ENCODE data around the gene AFAP1.

DNA sequence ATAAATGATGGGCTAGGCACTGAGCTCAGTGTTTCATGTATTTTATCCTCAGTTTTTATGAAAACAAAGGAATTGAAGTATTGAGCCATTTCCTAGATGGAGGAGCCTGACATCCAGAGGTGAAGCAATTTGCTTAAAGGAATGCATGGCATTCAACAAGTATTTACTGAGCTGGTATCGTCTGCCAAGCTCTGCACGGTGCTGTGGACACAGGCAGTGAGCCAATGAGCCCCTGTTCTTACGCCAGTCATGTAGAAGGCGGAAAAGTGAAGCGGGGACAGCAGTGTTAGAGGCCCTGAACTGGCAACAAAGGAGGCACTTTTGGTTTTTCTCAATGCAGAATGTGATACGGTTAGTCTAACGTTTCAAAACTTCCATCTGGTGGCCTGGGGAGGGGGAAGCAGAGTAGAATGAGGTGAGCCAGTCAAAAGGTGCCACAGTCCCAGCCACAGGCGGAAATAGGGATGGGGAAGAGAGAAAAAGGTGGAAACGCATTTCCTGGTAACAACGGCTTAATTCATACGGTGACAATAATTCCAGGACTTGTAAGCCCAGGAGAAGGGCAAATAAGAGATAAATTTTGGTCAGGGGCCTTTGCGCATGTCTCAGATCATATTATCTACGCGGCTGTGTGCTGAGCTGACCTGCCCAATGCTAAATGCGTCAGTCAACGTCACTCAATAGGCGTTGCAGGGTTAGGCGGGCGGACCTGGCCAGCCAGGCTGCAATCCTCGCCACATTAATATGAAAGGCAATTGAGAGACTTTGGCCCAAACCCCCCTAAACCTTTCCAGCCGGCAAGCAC is 133.9 kb downstream of the AFAP1 start:
- TF ChIP-seq, protein P1, sequence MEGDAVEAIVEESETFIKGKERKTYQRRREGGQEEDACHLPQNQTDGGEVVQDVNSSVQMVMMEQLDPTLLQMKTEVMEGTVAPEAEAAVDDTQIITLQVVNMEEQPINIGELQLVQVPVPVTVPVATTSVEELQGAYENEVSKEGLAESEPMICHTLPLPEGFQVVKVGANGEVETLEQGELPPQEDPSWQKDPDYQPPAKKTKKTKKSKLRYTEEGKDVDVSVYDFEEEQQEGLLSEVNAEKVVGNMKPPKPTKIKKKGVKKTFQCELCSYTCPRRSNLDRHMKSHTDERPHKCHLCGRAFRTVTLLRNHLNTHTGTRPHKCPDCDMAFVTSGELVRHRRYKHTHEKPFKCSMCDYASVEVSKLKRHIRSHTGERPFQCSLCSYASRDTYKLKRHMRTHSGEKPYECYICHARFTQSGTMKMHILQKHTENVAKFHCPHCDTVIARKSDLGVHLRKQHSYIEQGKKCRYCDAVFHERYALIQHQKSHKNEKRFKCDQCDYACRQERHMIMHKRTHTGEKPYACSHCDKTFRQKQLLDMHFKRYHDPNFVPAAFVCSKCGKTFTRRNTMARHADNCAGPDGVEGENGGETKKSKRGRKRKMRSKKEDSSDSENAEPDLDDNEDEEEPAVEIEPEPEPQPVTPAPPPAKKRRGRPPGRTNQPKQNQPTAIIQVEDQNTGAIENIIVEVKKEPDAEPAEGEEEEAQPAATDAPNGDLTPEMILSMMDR (conservative IDR thresholded peaks at IDR 0.05; ENCODE audit: low read depth, low read length): no peak
- no peak for TF ChIP-seq EZH2phosphoT487 (IDR thresholded peaks at IDR 0.05; ENCODE audit: borderline replicate concordance, low read length)
- TF ChIP-seq EZH2 (IDR thresholded peaks at IDR 0.05; ENCODE audit: low read length, unreplicated experiment): no peak
